Endothelial cell of umbilical vein (primary cell): Measurements from ENCODE around the gene CHD6. TPM values are rescaled to one million over a fixed set of nuclear protein-coding genes. Genes with fewer than 3 reads are reported as not detected.

Source experiments
- BruUV-seq: library from RNA; stranded (reverse); fragments of 400-500 nt; replicated peaks from 2 replicates; lab custom pipeline; 2021; lab: Mats Ljungman, UMichigan
- CTCF ChIA-PET: fragments of 300-600, 350-600 bp; sonication (Branson Sonifier 250); formaldehyde crosslinking; loops from one replicate; lab custom pipeline; 2021; ENCODE audit warnings: antibody characterized with exemption, inconsistent platforms; lab: Charles Lee
- POLR2A ChIA-PET: fragments of 300-600, 350-600 bp; sonication (Branson Sonifier 250); formaldehyde crosslinking; loops from one replicate; lab custom pipeline; 2021; ENCODE audit warnings: antibody characterized with exemption, inconsistent platforms; lab: Charles Lee
- DNase-seq: peaks from one replicate; pipeline ENCODE4 v3.0.0-alpha.2; 2011; ENCODE audit warnings: low read depth, low spot score
- FAIRE-seq: peaks from 2 replicates; lab custom pipeline; 2011; peaks lifted over from hg19 to GRCh38; lab: Jason Lieb, UNC
- H2AFZ ChIP-seq: 2 replicates; pipeline ENCODE4 v1.6.0; 2012; ENCODE audit warnings: low read depth, low read length, control low read depth, inconsistent platforms
- H3K27ac ChIP-seq: 2 replicates; pipeline ENCODE4 v1.5.1; 2011; ENCODE audit warnings: low read depth, mild to moderate bottlenecking, control low read depth, low read length, moderate library complexity; ENCODE audit not compliant: insufficient read depth
- H3K27me3 ChIP-seq, 2 experiments: 2 replicates each; pipeline versions ENCODE4 v1.6.0 to v1.6.1; 2011; ENCODE audit warnings: low read length in 2 of 2, mixed read lengths in 1 of 2; ENCODE audit not compliant: control insufficient read depth in 2 of 2, insufficient read depth in 2 of 2
- H3K36me3 ChIP-seq, 2 experiments: 2 replicates in 1 of 2; 3 replicates in 1 of 2; pipeline ENCODE4 v1.5.1; 2011; ENCODE audit warnings: low read length in 2 of 2, mild to moderate bottlenecking in 1 of 2, moderate library complexity in 1 of 2; ENCODE audit not compliant: control insufficient read depth in 2 of 2, insufficient read depth in 2 of 2; ENCODE audit errors: extremely low read depth in 1 of 2
- H3K4me1 ChIP-seq: 3 replicates; pipeline ENCODE4 v1.5.1; 2011; ENCODE audit warnings: mild to moderate bottlenecking, low read length; ENCODE audit not compliant: control insufficient read depth, insufficient read depth; ENCODE audit errors: extremely low read depth
- H3K4me2 ChIP-seq: 2 replicates; pipeline ENCODE4 v1.6.1; 2011; ENCODE audit warnings: low read length, control low read depth, mixed read lengths; ENCODE audit not compliant: insufficient read depth
- H3K4me3 ChIP-seq, 3 experiments: fragments of 200-600 bp in 1 of 3; sonication (generic), shearing (Covaris generic) in 1 of 3; replicated peaks in 1 of 3; 2 replicates each; pipeline ENCODE4 v1.5.1; 2011 to 2016; ENCODE audit warnings: control low read depth in 3 of 3, low read length in 3 of 3, mild to moderate bottlenecking in 2 of 3, inconsistent platforms in 1 of 3, low read depth in 1 of 3, moderate library complexity in 1 of 3; ENCODE audit not compliant: insufficient read depth in 1 of 3
- H3K79me2 ChIP-seq: 2 replicates; pipeline ENCODE4 v1.6.0; 2012; ENCODE audit warnings: low read length, inconsistent platforms; ENCODE audit not compliant: control insufficient read depth, insufficient read depth
- H3K9ac ChIP-seq: replicated peaks from 2 replicates; pipeline ENCODE3; 2011; ENCODE audit warnings: low read length, control low read depth; ENCODE audit not compliant: insufficient read depth; ENCODE audit errors: extremely low read depth
- H3K9me1 ChIP-seq: replicated peaks from 3 replicates; pipeline ENCODE4 v1.6.0; 2011; ENCODE audit warnings: mild to moderate bottlenecking, low read length; ENCODE audit not compliant: control insufficient read depth, insufficient read depth; ENCODE audit errors: extremely low read depth
- H3K9me3 ChIP-seq: replicated peaks from 2 replicates; pipeline ENCODE4 v1.5.1; 2012; ENCODE audit warnings: low read length, inconsistent platforms; ENCODE audit not compliant: control insufficient read depth, insufficient read depth
- H4K20me1 ChIP-seq: replicated peaks from 2 replicates; pipeline ENCODE3; 2011; ENCODE audit warnings: mild to moderate bottlenecking, low read length; ENCODE audit not compliant: control insufficient read depth, insufficient read depth; ENCODE audit errors: extremely low read depth
- CTCF ChIP-seq, 2 donors: IDR thresholded peaks; 1 replicate in 1 of 2; 2 replicates in 1 of 2; pipeline ENCODE4 v1.5.1; 2011; ENCODE audit warnings: low read length in 2 of 2, mild to moderate bottlenecking in 2 of 2, moderate library complexity in 2 of 2, control low read depth in 1 of 2, inconsistent platforms in 1 of 2, low read depth in 1 of 2; ENCODE audit not compliant: insufficient read depth in 1 of 2; ENCODE audit errors: extremely low read depth in 1 of 2
- EZH2 ChIP-seq: IDR thresholded peaks from 2 replicates; pipeline ENCODE4 v1.6.1; 2012; ENCODE audit warnings: borderline replicate concordance, low read depth, mild to moderate bottlenecking, moderate library complexity, low read length, inconsistent platforms; ENCODE audit not compliant: severe bottlenecking
- FOS ChIP-seq: IDR thresholded peaks from 2 replicates; pipeline ENCODE4 v1.6.1; 2011; ENCODE audit warnings: mild to moderate bottlenecking, low read length, moderate library complexity, borderline replicate concordance; ENCODE audit not compliant: insufficient read depth
- GATA2 ChIP-seq: IDR thresholded peaks from 2 replicates; pipeline ENCODE4 v1.7.0; 2011; ENCODE audit warnings: low read depth, mild to moderate bottlenecking, moderate library complexity, mixed read lengths, low read length; ENCODE audit not compliant: insufficient read length, insufficient read depth
- JUN ChIP-seq: IDR thresholded peaks from 2 replicates; pipeline ENCODE4 v1.6.1; 2011; ENCODE audit warnings: borderline replicate concordance, low read depth; ENCODE audit not compliant: insufficient read length, insufficient read depth
- MAX ChIP-seq: IDR thresholded peaks from 2 replicates; pipeline ENCODE4 v1.6.1; 2011; ENCODE audit not compliant: insufficient read depth, insufficient read length
- MYC ChIP-seq: IDR thresholded peaks from one replicate; pipeline ENCODE4 v1.6.1; 2011; ENCODE audit warnings: mild to moderate bottlenecking, low read depth, low read length
- POLR2A ChIP-seq: IDR thresholded peaks from 2 replicates; pipeline ENCODE4 v1.6.1; 2012; ENCODE audit warnings: low read depth, mild to moderate bottlenecking, control low read depth, low read length
- POLR2AphosphoS5 ChIP-seq: IDR thresholded peaks from 2 replicates; pipeline ENCODE4 v1.6.1; 2012; ENCODE audit warnings: low read depth, mild to moderate bottlenecking, control low read depth, low read length, moderate library complexity; ENCODE audit not compliant: insufficient read depth
- dilution Hi-C: fragments of 300-500 bp; cut with MboI; formaldehyde crosslinking; loops from one replicate; pipeline ENCODE4 v1.15.0; 2019; ENCODE audit warnings: low sequenced_read_pairs; ENCODE audit not compliant: extremely low pct_ligation_motif_present
- intact Hi-C: fragments of 100-400 bp; cut with micrococcal nuclease; formaldehyde crosslinking; loops from one replicate; pipeline ENCODE4 v1.10.0; 2022
- polyA plus RNA-seq, 4 experiments: library from polyadenylated mRNA; depleted of rRNA in 3 of 4; stranded (reverse) in 3 of 4; unstranded in 1 of 4; fragments of >200 nt; gene quantifications; 2 replicates each; pipeline versions ENCODE4 v1.2.1 to v1.2.3, GENCODE V29; 2011 to 2012; ENCODE audit warnings: missing spikeins in 1 of 4
- total RNA-seq: library from RNA; stranded (reverse); gene quantifications from 2 replicates; pipeline ENCODE4 v1.2.3, GENCODE V29; 2021

CHD6 gene
- total and polyA plus RNA-seq, 2 donors (not counting 3 experiments of a cell fraction or from before 2014, with no cell fraction given) = 7.2 to 33.7 TPM

GRCh38 chr20:41358230-41358629 lies 259.9 kb downstream of the CHD6 start:
- TF ChIP-seq MYC (no peak), CTCF (IDR thresholded peaks at IDR 0.05; ENCODE audit: extremely low read depth in 1 of 2, insufficient read depth in 1 of 2, low read depth in 1 of 2, low read length in 2 of 2) (no peak), EZH2 (no peak), GATA2 (no peak), MAX (no peak), FOS (no peak), POLR2AphosphoS5 (no peak), POLR2A (no peak), JUN (no peak)
- intact Hi-C loops (no loop called here), dilution Hi-C loops (no loop called here)
- no peaks in the 10 kb centered on the region for H3K4me1 ChIP-seq
- no peak overlapping the region for H3K4me2 ChIP-seq
- ChIA-PET CTCF (interaction anchor here (0.6 to 1.7 kb wide), 7 partner anchors 9 to 186 kb away, joined by 3 to 8 read pairs (median 4); partner anchors contain the start of gene LPIN3), POLR2A (interaction anchor here (0.7 kb wide), 1 partner anchor 29 kb away, joined by 6 read pairs; no protein-coding TSS in a partner anchor)
- H3K27ac ChIP-seq = no peak overlapping the region
- no peak overlapping the region for H2AFZ ChIP-seq
- H3K9me1 ChIP-seq = no peaks in the 10 kb centered on the region
- H3K9me3 ChIP-seq = no peaks in the 10 kb centered on the region
- H3K36me3 ChIP-seq = no peaks in the 10 kb centered on the region
- no peaks in the 10 kb centered on the region for H3K79me2 ChIP-seq
- H3K9ac ChIP-seq = no peak overlapping the region
- no peaks in the 10 kb centered on the region for H4K20me1 ChIP-seq
- no peak for FAIRE-seq
- DNase-seq = no peak
- H3K27me3 ChIP-seq = no peaks in the 10 kb centered on the region
- H3K4me3 ChIP-seq = no peak overlapping the region
- BruUV-seq = no TSS peak
